GM12873 (cell line): Measurements from ENCODE around the gene AKNA.

Experiments used
- TF ChIP-seq, protein P1 (sequence below): IDR thresholded peaks from 2 replicates; pipeline ENCODE4 v1.5.1; 2012; ENCODE audit warnings: low read depth, mild to moderate bottlenecking, moderate library complexity, low read length, control low read depth; ENCODE audit not compliant: insufficient read depth; ENCODE audit errors: missing control alignments

AKNA gene

DNA sequence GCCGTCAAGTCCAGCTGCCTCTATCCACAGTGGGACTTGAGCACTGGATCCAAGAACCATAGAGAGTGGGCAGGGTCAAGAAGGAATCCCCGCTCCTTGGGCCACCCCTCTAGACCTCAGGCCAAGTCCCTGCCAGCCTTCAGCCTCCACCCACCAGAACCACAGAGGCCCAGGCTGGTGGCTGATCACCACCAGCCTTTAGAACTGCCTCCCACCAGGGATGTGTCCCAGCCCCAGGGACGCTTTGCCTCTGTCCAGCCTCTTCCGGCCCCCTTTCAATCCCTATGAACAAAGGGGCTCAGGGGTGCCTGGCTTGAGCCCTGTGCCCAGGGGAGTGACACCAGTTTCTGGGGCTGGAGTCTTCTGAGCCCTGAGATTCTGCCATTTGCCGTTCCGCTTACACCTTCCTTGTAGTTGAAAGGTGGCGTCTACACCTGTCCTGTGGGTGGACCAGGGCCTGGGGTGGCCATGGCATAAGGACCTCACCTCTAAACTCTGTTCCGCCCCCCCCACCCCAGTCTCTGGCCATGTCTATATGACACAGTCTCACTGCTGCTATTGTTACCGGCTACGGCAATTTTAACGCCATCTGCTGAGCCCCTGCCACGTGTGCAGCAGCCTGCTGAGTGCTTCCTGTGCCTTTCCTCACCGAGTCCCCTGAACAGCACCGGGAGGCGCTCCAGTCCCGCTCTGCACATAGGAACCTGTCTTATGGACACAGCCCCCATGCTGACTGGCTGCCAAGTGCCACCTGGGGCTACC is 100.6 kb downstream of the AKNA start:
- TF ChIP-seq, protein P1, sequence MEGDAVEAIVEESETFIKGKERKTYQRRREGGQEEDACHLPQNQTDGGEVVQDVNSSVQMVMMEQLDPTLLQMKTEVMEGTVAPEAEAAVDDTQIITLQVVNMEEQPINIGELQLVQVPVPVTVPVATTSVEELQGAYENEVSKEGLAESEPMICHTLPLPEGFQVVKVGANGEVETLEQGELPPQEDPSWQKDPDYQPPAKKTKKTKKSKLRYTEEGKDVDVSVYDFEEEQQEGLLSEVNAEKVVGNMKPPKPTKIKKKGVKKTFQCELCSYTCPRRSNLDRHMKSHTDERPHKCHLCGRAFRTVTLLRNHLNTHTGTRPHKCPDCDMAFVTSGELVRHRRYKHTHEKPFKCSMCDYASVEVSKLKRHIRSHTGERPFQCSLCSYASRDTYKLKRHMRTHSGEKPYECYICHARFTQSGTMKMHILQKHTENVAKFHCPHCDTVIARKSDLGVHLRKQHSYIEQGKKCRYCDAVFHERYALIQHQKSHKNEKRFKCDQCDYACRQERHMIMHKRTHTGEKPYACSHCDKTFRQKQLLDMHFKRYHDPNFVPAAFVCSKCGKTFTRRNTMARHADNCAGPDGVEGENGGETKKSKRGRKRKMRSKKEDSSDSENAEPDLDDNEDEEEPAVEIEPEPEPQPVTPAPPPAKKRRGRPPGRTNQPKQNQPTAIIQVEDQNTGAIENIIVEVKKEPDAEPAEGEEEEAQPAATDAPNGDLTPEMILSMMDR: no peak

DNA sequence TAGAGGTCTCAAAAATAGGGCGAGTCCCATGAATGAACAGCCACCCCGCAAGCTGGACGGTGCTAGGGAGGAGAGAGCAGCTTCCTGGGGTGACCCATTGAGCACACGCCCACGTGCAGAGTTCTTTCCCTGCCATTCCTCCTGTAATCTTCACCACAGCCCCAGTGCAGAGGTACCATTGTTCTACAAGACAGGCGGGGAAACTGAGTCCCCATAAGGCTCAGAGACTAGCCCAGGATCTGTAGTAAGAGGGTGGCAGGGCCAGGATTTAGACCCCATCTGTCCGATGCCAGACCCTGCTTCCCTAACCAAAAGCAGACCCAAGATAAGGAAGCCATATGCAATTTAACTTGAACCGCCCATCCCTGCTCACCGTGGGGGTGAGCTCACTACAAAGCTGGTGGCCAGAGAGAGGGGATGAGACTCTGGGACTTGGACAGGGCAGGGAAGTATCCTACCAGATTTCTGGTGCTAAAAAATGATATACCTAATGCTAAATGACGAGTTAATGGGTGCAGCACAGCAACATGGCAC is 101.6 kb downstream of the AKNA start:
- TF ChIP-seq, protein P1: no peak

DNA sequence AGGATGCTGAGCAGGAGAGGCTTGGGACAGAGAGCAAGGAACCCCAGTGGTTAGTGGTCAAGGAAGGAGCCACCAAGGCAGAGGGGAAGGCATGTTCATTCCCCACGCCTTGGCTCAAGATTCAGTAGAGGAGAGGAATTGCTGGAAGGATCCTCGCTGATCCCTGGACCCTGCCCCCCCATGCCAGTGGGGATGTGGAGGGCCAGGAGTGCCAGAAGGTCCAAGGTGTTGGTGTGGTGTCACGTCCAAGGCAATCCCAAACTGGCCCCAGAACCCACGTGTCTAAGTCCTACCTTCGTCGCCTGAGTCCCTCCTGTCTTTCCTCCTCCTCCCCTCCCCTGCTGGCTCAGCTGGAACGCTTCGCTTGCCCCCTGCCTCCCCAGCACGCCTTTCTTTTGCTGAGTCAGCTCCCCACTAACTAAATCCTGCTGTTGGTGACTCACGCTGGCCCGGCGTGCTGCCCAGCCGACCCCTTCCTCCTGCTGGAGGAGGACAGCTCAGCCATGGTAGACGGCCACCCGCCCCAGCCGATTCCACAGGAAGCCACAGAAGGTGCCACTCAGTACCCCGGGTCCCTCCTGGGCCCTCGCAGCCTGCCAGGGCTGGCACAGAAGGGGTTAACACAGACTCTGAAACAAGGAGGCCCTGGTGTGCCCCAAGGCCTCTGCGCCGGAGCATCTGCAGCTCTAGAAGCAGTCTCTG is 102.5 kb downstream of the AKNA start:
- TF ChIP-seq, protein P1: no peak

DNA sequence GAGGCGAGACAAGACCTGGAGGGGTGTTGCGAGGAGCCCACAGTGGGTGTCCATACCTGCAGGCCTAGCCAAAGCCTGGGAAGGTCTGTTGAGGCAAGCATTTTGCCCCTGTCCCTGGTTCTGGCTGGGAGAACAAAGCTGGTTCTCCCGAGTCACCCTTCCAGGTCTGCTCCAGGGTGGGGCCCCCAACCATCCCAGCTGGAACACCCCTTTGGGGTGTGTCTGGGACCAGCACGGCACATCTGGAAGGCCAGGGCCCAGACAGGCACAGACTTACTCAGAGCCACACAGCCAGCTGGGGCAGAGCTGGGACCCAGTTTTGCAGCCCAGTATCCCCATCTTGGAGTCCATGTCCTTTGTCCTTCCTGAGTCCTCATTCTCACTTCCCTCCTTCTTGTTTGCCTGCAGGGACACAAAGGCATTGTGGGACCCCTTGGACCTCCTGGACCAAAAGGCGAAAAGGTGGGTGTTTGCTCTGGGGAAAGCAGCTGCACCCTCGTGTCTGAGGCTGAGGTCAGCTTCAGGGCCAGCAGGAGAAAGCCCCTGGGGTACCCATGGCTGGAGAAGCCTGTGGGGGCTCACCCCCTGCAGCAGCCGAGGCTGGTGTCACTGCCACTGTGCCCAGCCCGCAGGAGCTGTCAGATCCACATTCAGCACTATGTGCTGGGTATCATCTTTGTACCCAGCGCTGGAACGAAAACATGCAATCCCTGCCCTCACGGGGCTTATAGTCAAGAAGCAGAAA is 103.3 kb downstream of the AKNA start:
- TF ChIP-seq, protein P1: no peak
